ENCODE data around the gene PDXP. TPM values are rescaled to one million over a fixed set of nuclear protein-coding genes. Genes with fewer than 3 reads are reported as not detected.
A peak's percentile ranks its signal among the peaks of the same experiment; 100 is the strongest.

PDXP gene
- total and polyA plus RNA-seq, 2 of the 13 experiments (the other 11 are each of a cell fraction or from before 2014, with no cell fraction given), result 58.2 to 70.6 TPM

- ChIA-PET CTCF (ENCODE audit: low intra/inter-chr PET ratio, low total read pairs) (no interaction called here), POLR2A (interaction anchor here (0.6 to 11.2 kb wide), 35 partner anchors 9 to 190 kb away, joined by 3 to 242 read pairs (median 5); partner anchors contain the start of genes ANKRD54, GCAT, GGA1 and LGALS1)
- Histone ChIP-seq H3K9me3 (ENCODE audit: low read length) (no peaks in the 10 kb centered on the region), H4K20me1 (ENCODE audit: insufficient read depth, low read length) (peaks cover 32% of the 10 kb centered on the region), H3K9ac (ENCODE audit: insufficient read depth, low read depth, low read length) (peak overlapping the region; percentile 82), H2AFZ (ENCODE audit: low read length) (peak overlapping the region; percentile 33), H3K4me3 (replicated peaks in 1 of 3; ENCODE audit: insufficient read depth in 1 of 3, low read depth in 2 of 3, low read length in 3 of 3) (peak overlapping the region; percentile 63 to 97 (median 71)), H3K4me1 (ENCODE audit: insufficient read depth, low read length) (peaks cover 46% of the 10 kb centered on the region), H3K36me3 (replicated peaks in 1 of 2; ENCODE audit: control insufficient read depth in 1 of 2, insufficient read depth in 2 of 2, low read length in 2 of 2) (peaks cover 1 to 3% of the 10 kb centered on the region in 2 experiments; a peak in 2 of 5 replicates), H3K27ac (ENCODE audit: extremely low read length, insufficient read depth, low read length) (peak overlapping the region; percentile 80), H3K79me2 (ENCODE audit: insufficient read depth, low read length) (peaks cover 40% of the 10 kb centered on the region), H3K27me3 (ENCODE audit: control insufficient read depth in 1 of 2, insufficient read depth in 2 of 2, low read length in 2 of 2) (no peaks in the 10 kb centered on the region; a peak in 1 of 5 replicates), H3K4me2 (ENCODE audit: low read depth, low read length) (peak overlapping the region; percentile 98)
- intact Hi-C loops (cut with micrococcal nuclease; ENCODE audit: unreplicated experiment), result loop anchor here (10.0 kb wide), 1 partner anchor 147 kb away; the partner anchor contains the start of gene GCAT
- FAIRE-seq, result no peak
- BruUV-seq (replicated peaks), result TSS peak; percentile 87
- peak; percentile 61 for ATAC-seq
- DNase-seq (ENCODE audit: low spot score), result no peak
- WGBS (ENCODE audit: low lambda C conversion rate), result 0% methylated on average over 6 of the region's 6 CpGs
- in situ Hi-C loops (cut with HindIII; ENCODE audit: extremely low pct_ligation_motif_present, low pct_unique_long_range_greater_than_20kb), result no loop called here
- TF ChIP-seq TGIF2 (CRISPR knock-in tag; IDR thresholded peaks at IDR 0.05), result 0 out of 2 replicates have a peak, but pooled peaks have one; percentile 36
- 0 out of 2 replicates have a peak, but pooled peaks have one; percentile 72 for TF ChIP-seq SNAPC5 (CRISPR knock-in tag; IDR thresholded peaks at IDR 0.05; ENCODE audit: borderline replicate concordance)
- TF ChIP-seq, protein P1, sequence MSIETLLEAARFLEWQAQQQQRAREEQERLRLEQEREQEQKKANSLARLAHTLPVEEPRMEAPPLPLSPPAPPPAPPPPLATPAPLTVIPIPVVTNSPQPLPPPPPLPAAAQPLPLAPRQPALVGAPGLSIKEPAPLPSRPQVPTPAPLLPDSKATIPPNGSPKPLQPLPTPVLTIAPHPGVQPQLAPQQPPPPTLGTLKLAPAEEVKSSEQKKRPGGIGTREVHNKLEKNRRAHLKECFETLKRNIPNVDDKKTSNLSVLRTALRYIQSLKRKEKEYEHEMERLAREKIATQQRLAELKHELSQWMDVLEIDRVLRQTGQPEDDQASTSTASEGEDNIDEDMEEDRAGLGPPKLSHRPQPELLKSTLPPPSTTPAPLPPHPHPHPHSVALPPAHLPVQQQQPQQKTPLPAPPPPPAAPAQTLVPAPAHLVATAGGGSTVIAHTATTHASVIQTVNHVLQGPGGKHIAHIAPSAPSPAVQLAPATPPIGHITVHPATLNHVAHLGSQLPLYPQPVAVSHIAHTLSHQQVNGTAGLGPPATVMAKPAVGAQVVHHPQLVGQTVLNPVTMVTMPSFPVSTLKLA (IDR thresholded peaks at IDR 0.05), result no peak
- 0 out of 2 replicates have a peak, but pooled peaks have one; percentile 54 for TF ChIP-seq ZNF343 (CRISPR knock-in tag; IDR thresholded peaks at IDR 0.05)
- 0 out of 2 replicates have a peak, but pooled peaks have one; percentile 47 for TF ChIP-seq ZNF224 (CRISPR knock-in tag; IDR thresholded peaks at IDR 0.05)
- TF ChIP-seq, protein P2, sequence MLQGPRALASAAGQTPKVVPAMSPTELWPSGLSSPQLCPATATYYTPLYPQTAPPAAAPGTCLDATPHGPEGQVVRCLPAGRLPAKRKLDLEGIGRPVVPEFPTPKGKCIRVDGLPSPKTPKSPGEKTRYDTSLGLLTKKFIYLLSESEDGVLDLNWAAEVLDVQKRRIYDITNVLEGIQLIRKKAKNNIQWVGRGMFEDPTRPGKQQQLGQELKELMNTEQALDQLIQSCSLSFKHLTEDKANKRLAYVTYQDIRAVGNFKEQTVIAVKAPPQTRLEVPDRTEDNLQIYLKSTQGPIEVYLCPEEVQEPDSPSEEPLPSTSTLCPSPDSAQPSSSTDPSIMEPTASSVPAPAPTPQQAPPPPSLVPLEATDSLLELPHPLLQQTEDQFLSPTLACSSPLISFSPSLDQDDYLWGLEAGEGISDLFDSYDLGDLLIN (CRISPR knock-in tag; IDR thresholded peaks at IDR 0.05; ENCODE audit: borderline replicate concordance), result no peak
- peak; percentile 39; the same call in 1 of the 2 replicates for TF ChIP-seq TARDBP (CRISPR knock-in tag; IDR thresholded peaks at IDR 0.05)
- TF ChIP-seq PBX3 (CRISPR knock-in tag; IDR thresholded peaks at IDR 0.05; ENCODE audit: borderline replicate concordance), result no peak
- no peak for TF ChIP-seq RBM22 (optimal IDR thresholded peaks at IDR 0.05; ENCODE audit: low read length)
- TF ChIP-seq POLR2A (IDR thresholded peaks at IDR 0.05; ENCODE audit: insufficient read depth in 1 of 2, low read depth in 2 of 2, low read length in 2 of 2), result peak; percentile 26 to 57; a peak in 1 of 4 replicates
- peak; percentile 84; the same call in 1 of the 2 replicates for TF ChIP-seq SNAPC2 (CRISPR knock-in tag; IDR thresholded peaks at IDR 0.05)
- TF ChIP-seq POLR2G (IDR thresholded peaks at IDR 0.05; ENCODE audit: low read depth, low read length), result peak; percentile 29; the same call in 1 of the 2 replicates
- 0 out of 2 replicates have a peak, but pooled peaks have one; percentile 10 for TF ChIP-seq ZNF446 (CRISPR knock-in tag; IDR thresholded peaks at IDR 0.05)
- no peak for TF ChIP-seq NCOA1 (CRISPR knock-in tag; IDR thresholded peaks at IDR 0.05)
- no peak for TF ChIP-seq NONO (IDR thresholded peaks at IDR 0.05)
- TF ChIP-seq NONO (CRISPR knock-in tag; conservative IDR thresholded peaks at IDR 0.05), result 0 out of 2 replicates have a peak, but pooled peaks have one; percentile 32
- TF ChIP-seq HNF4A (CRISPR knock-in tag; IDR thresholded peaks at IDR 0.05), result peak; percentile 34; the same call in 1 of the 2 replicates
- no peak for TF ChIP-seq FOXA1 (IDR thresholded peaks at IDR 0.05)
- TF ChIP-seq FOXA1 (CRISPR knock-in tag; IDR thresholded peaks at IDR 0.05), result no peak
- TF ChIP-seq RFX1 (IDR thresholded peaks at IDR 0.05), result no peak
- peak; percentile 34; the same call in 1 of the 2 replicates for TF ChIP-seq ZNF605 (CRISPR knock-in tag; IDR thresholded peaks at IDR 0.05)
Observed at GRCh38 chr22:37657590-37658132, 862 bp upstream of the PDXP start.

Measured in HepG2 (cell line).